Measurements from ENCODE around the gene SDR42E1. TPM values are rescaled to one million over a fixed set of nuclear protein-coding genes. Genes with fewer than 3 reads are reported as not detected.
"Not testable (repeated sequence)": the region's sequence is repeated elsewhere in the genome, so short reads cannot be mapped to it uniquely, and the experiment has no call there.

SDR42E1 gene
- total RNA-seq, 1 experiment from 2014 or later = 0.33 TPM

GRCh38 chr16:81987121-81987520 is 24.1 kb downstream of the SDR42E1 start:
- H3K27me3 ChIP-seq (ENCODE audit: control insufficient read depth, insufficient read depth, low read length) = peaks cover 2% of the 10 kb centered on the region; the same call in 1 of the 2 replicates
- BruUV-seq (replicated peaks) = no TSS peak
- no peaks in the 10 kb centered on the region; the same call in 1 of the 2 replicates for H3K36me3 ChIP-seq (ENCODE audit: control insufficient read depth, insufficient read depth, low read length)
- no peak for TF ChIP-seq POLR2AphosphoS5 (IDR thresholded peaks at IDR 0.05; ENCODE audit: low read depth, low read length)
- TF ChIP-seq SIN3A (IDR thresholded peaks at IDR 0.05; ENCODE audit: borderline replicate concordance, insufficient read depth, low read depth, low read length) = no peak
- no peak for TF ChIP-seq CTCF (IDR thresholded peaks at IDR 0.05)
- no peak for TF ChIP-seq TCF7L2 (IDR thresholded peaks at IDR 0.05; ENCODE audit: low read depth, low read length)
- TF ChIP-seq REST (IDR thresholded peaks at IDR 0.05; ENCODE audit: insufficient read depth in 1 of 2, low read depth in 2 of 2, low read length in 1 of 2) = no peak
- DNase-seq (ENCODE audit: low read depth, low spot score) (no peak), ATAC-seq (no peak)
- H3K4me3 ChIP-seq (ENCODE audit: low read depth in 2 of 2, low read length in 2 of 2) = no peak overlapping the region
- POLR2A ChIA-PET = no interaction called here
- in situ Hi-C loops (cut with HindIII; ENCODE audit: low pct_unique_long_range_greater_than_20kb, low sequenced_read_pairs) = no loop called here
- H3K27ac ChIP-seq (ENCODE audit: low read length) = no peak overlapping the region
- no peaks in the 10 kb centered on the region for H3K9me3 ChIP-seq (ENCODE audit: control insufficient read depth, insufficient read depth, low read depth, low read length)
- CTCF ChIA-PET = no interaction called here
- no peaks in the 10 kb centered on the region for H3K4me1 ChIP-seq (ENCODE audit: control insufficient read depth, insufficient read depth, low read length)
- intact Hi-C loops (cut with micrococcal nuclease; ENCODE audit: unreplicated experiment) = no loop called here

- POLR2A ChIA-PET; H3K4me1 ChIP-seq (ENCODE audit: control insufficient read depth, insufficient read depth, low read length); DNase-seq (ENCODE audit: low read depth, low spot score); H3K9me3 ChIP-seq (ENCODE audit: control insufficient read depth, insufficient read depth, low read depth, low read length); CTCF ChIA-PET; ATAC-seq; intact Hi-C loops (cut with micrococcal nuclease; ENCODE audit: unreplicated experiment); H3K27ac ChIP-seq (ENCODE audit: low read length); H3K36me3 ChIP-seq (ENCODE audit: control insufficient read depth, insufficient read depth, low read length); H3K27me3 ChIP-seq (ENCODE audit: control insufficient read depth, insufficient read depth, low read length); BruUV-seq (replicated peaks); in situ Hi-C loops (cut with HindIII; ENCODE audit: low pct_unique_long_range_greater_than_20kb, low sequenced_read_pairs): not testable (repeated sequence)
- H3K4me3 ChIP-seq (ENCODE audit: low read depth in 2 of 2, low read length in 2 of 2) = peak overlapping the region; percentile 12 to 23; a peak in 2 of 4 replicates
Observed at GRCh38 chr16:81977335-81977942, 33.8 kb downstream of the SDR42E1 start.

- Histone ChIP-seq H3K9me3 (ENCODE audit: control insufficient read depth, insufficient read depth, low read depth, low read length) (no peaks in the 10 kb centered on the region), H3K27ac (ENCODE audit: low read length) (no peak overlapping the region), H3K36me3 (ENCODE audit: control insufficient read depth, insufficient read depth, low read length) (no peaks in the 10 kb centered on the region), H3K4me1 (ENCODE audit: control insufficient read depth, insufficient read depth, low read length) (no peaks in the 10 kb centered on the region), H3K4me3 (ENCODE audit: low read depth in 2 of 2, low read length in 2 of 2) (no peak overlapping the region), H3K27me3 (ENCODE audit: control insufficient read depth, insufficient read depth, low read length) (no peaks in the 10 kb centered on the region)
- no peak for TF ChIP-seq SIN3A (IDR thresholded peaks at IDR 0.05; ENCODE audit: borderline replicate concordance, insufficient read depth, low read depth, low read length)
- TF ChIP-seq TCF7L2 (IDR thresholded peaks at IDR 0.05; ENCODE audit: low read depth, low read length) = no peak
- no peak for TF ChIP-seq CTCF (IDR thresholded peaks at IDR 0.05)
- no peak for TF ChIP-seq POLR2AphosphoS5 (IDR thresholded peaks at IDR 0.05; ENCODE audit: low read depth, low read length)
- no peak for TF ChIP-seq REST (IDR thresholded peaks at IDR 0.05; ENCODE audit: insufficient read depth in 1 of 2, low read depth in 2 of 2, low read length in 1 of 2)
- ATAC-seq = no peak
- CTCF ChIA-PET = no interaction called here
- intact Hi-C loops (cut with micrococcal nuclease; ENCODE audit: unreplicated experiment) (no loop called here), in situ Hi-C loops (cut with HindIII; ENCODE audit: low pct_unique_long_range_greater_than_20kb, low sequenced_read_pairs) (no loop called here)
- POLR2A ChIA-PET = no interaction called here
- no peak for DNase-seq (ENCODE audit: low read depth, low spot score)
- no TSS peak for BruUV-seq (replicated peaks)
Observed at GRCh38 chr16:81975637-81976036, 35.6 kb downstream of the SDR42E1 start.

Data from Panc1 (cell line).